HepG2 (cell line): ENCODE data around the gene ATP6V0A1. TPM values are rescaled to one million over a fixed set of nuclear protein-coding genes. Genes with fewer than 3 reads are reported as not detected.

Experiments
- CAMTA2 ChIP-seq: sonication (generic); formaldehyde crosslinking; IDR thresholded peaks from 2 replicates; pipeline ENCODE4 v1.4.0; 2020; ENCODE audit warnings: mild to moderate bottlenecking, missing genetic modification reagents, borderline replicate concordance
- CENPBD1 ChIP-seq: sonication (generic); formaldehyde crosslinking; IDR thresholded peaks from 2 replicates; pipeline ENCODE4 v1.8.0; 2022; ENCODE audit warnings: missing genetic modification reagents, low read depth, mild to moderate bottlenecking, borderline replicate concordance
- DMTF1 ChIP-seq: sonication (generic); formaldehyde crosslinking; IDR thresholded peaks from 2 replicates; pipeline ENCODE4 v1.4.0; 2020; ENCODE audit warnings: mild to moderate bottlenecking, missing genetic modification reagents
- KDM1A ChIP-seq: IDR thresholded peaks from 2 replicates; pipeline ENCODE4 v1.6.1; 2016; ENCODE audit warnings: missing compliant biosample characterization
- KDM2A ChIP-seq: sonication (generic); formaldehyde crosslinking; IDR thresholded peaks from 2 replicates; pipeline ENCODE4 v1.4.0; 2020; ENCODE audit warnings: low read depth, missing genetic modification reagents, borderline replicate concordance
- KLF6 ChIP-seq: IDR thresholded peaks from 2 replicates; pipeline ENCODE4 v1.8.0; 2016; ENCODE audit warnings: missing biosample characterization, missing genetic modification reagents
- NCOA5 ChIP-seq: sonication (generic); formaldehyde crosslinking; IDR thresholded peaks from 2 replicates; pipeline ENCODE4 v1.4.0; 2020; ENCODE audit warnings: missing genetic modification reagents
- POGZ ChIP-seq: sonication (generic); formaldehyde crosslinking; IDR thresholded peaks from 2 replicates; pipeline ENCODE4 v1.4.0; 2020; ENCODE audit warnings: mild to moderate bottlenecking, missing genetic modification reagents
- POLR2AphosphoS5 ChIP-seq: IDR thresholded peaks from 2 replicates; pipeline ENCODE4 v1.6.1; 2012; ENCODE audit warnings: low read depth, low read length
- THAP11 ChIP-seq: IDR thresholded peaks from 2 replicates; pipeline ENCODE4 v1.6.1; 2016; ENCODE audit warnings: missing biosample characterization, missing genetic modification reagents
- ZBTB7A ChIP-seq: sonication (generic); formaldehyde crosslinking; IDR thresholded peaks from 2 replicates; pipeline ENCODE4 v1.8.0; 2022; ENCODE audit warnings: mild to moderate bottlenecking, missing genetic modification reagents
- ZNF326 ChIP-seq: sonication (generic); formaldehyde crosslinking; IDR thresholded peaks from 2 replicates; pipeline ENCODE4 v1.4.0; 2020; ENCODE audit warnings: missing genetic modification reagents, borderline replicate concordance
- ZNF556 ChIP-seq: sonication (generic); formaldehyde crosslinking; IDR thresholded peaks from 2 replicates; pipeline ENCODE4 v1.4.0; 2020; ENCODE audit warnings: mild to moderate bottlenecking, missing genetic modification reagents, borderline replicate concordance
- ZNF709 ChIP-seq: sonication (generic); formaldehyde crosslinking; IDR thresholded peaks from 2 replicates; pipeline ENCODE4 v1.5.0; 2020; ENCODE audit warnings: mild to moderate bottlenecking, missing genetic modification reagents
- ZNF75D ChIP-seq: sonication (generic); formaldehyde crosslinking; IDR thresholded peaks from 2 replicates; pipeline ENCODE4 v1.8.1; 2023; ENCODE audit warnings: missing genetic modification reagents, mild to moderate bottlenecking, borderline replicate concordance
- polyA plus RNA-seq, 8 experiments: library from polyadenylated mRNA; depleted of rRNA in 3 of 8; stranded (reverse) in 7 of 8; unstranded in 1 of 8; fragments of >200 nt; fragmentation: Illumina TruSeq in 4 of 8; extraction: Trizol in 4 of 8; gene quantifications; 2 replicates each; pipeline versions ENCODE4 v1.2.1 to v1.2.3, GENCODE V29; 2011 to 2016; ENCODE audit warnings: low read depth in 4 of 8, missing spikeins in 1 of 8, mixed read lengths in 1 of 8; ENCODE audit not compliant: insufficient read depth in 1 of 8
- total RNA-seq, 5 experiments: library from RNA; depleted of rRNA; stranded (reverse); fragments of >200 nt; fragmentation: Illumina TruSeq; extraction: Trizol; gene quantifications; 2 replicates each; pipeline ENCODE4 v1.2.3, GENCODE V29; 2016; ENCODE audit warnings: low read depth in 1 of 5
- TF ChIP-seq, protein P1 (sequence below): sonication (generic); formaldehyde crosslinking; IDR thresholded peaks from 2 replicates; pipeline ENCODE4 v1.4.0; 2020; ENCODE audit warnings: mild to moderate bottlenecking, low read depth, missing genetic modification reagents
- TF ChIP-seq, protein P2 (sequence below): sonication (generic); formaldehyde crosslinking; IDR thresholded peaks from 2 replicates; pipeline ENCODE4 v1.4.0; 2020; ENCODE audit warnings: missing genetic modification reagents, mild to moderate bottlenecking, borderline replicate concordance
- TF ChIP-seq, protein P3 (sequence below): sonication (generic); formaldehyde crosslinking; IDR thresholded peaks from 2 replicates; pipeline ENCODE4 v1.4.0; 2020; ENCODE audit warnings: mild to moderate bottlenecking, missing genetic modification reagents

The ATP6V0A1 gene
- total and polyA plus RNA-seq, 2 of the 13 experiments (the other 11 are each of a cell fraction or from before 2014, with no cell fraction given): 27.9 to 54.1 TPM

- TF ChIP-seq CAMTA2 (CRISPR knock-in tag) (no peak), ZNF326 (CRISPR knock-in tag) (no peak), ZNF75D (CRISPR knock-in tag) (no peak), ZBTB7A (CRISPR knock-in tag) (no peak), NCOA5 (CRISPR knock-in tag) (no peak), ZNF556 (CRISPR knock-in tag) (no peak), POGZ (CRISPR knock-in tag) (no peak; the same call in 1 of the 2 replicates), KDM1A (peak; percentile 81), KDM2A (CRISPR knock-in tag) (no peak), CENPBD1 (CRISPR knock-in tag) (no peak; the same call in 1 of the 2 replicates), POLR2AphosphoS5 (peak; percentile 20; the same call in 1 of the 2 replicates), ZNF709 (peak; percentile 20; the same call in 1 of the 2 replicates), KLF6 (CRISPR knock-in tag) (no peak), THAP11 (peak; percentile 57), DMTF1 (no peak)
- TF ChIP-seq, protein P1, sequence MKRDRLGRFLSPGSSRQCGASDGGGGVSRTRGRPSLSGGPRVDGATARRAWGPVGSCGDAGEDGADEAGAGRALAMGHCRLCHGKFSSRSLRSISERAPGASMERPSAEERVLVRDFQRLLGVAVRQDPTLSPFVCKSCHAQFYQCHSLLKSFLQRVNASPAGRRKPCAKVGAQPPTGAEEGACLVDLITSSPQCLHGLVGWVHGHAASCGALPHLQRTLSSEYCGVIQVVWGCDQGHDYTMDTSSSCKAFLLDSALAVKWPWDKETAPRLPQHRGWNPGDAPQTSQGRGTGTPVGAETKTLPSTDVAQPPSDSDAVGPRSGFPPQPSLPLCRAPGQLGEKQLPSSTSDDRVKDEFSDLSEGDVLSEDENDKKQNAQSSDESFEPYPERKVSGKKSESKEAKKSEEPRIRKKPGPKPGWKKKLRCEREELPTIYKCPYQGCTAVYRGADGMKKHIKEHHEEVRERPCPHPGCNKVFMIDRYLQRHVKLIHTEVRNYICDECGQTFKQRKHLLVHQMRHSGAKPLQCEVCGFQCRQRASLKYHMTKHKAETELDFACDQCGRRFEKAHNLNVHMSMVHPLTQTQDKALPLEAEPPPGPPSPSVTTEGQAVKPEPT (CRISPR knock-in tag): 0 out of 2 replicates have a peak, but pooled peaks have one; percentile 25
- TF ChIP-seq, protein P2, sequence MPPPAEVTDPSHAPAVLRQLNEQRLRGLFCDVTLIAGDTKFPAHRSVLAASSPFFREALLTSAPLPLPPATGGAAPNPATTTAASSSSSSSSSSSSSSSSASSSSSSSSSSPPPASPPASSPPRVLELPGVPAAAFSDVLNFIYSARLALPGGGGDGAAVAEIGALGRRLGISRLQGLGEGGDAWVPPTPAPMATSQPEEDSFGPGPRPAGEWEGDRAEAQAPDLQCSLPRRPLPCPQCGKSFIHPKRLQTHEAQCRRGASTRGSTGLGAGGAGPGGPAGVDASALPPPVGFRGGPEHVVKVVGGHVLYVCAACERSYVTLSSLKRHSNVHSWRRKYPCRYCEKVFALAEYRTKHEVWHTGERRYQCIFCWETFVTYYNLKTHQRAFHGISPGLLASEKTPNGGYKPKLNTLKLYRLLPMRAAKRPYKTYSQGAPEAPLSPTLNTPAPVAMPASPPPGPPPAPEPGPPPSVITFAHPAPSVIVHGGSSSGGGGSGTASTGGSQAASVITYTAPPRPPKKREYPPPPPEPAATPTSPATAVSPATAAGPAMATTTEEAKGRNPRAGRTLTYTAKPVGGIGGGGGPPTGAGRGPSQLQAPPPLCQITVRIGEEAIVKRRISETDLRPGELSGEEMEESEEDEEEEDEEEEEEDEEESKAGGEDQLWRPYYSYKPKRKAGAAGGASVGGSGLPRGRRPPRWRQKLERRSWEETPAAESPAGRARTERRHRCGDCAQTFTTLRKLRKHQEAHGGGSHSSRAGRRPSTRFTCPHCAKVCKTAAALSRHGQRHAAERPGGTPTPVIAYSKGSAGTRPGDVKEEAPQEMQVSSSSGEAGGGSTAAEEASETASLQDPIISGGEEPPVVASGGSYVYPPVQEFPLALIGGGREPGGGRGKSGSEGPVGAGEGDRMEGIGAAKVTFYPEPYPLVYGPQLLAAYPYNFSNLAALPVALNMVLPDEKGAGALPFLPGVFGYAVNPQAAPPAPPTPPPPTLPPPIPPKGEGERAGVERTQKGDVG (CRISPR knock-in tag): 0 out of 2 replicates have a peak, but pooled peaks have one; percentile 13
- TF ChIP-seq, protein P3, sequence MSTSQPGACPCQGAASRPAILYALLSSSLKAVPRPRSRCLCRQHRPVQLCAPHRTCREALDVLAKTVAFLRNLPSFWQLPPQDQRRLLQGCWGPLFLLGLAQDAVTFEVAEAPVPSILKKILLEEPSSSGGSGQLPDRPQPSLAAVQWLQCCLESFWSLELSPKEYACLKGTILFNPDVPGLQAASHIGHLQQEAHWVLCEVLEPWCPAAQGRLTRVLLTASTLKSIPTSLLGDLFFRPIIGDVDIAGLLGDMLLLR: 0 out of 2 replicates have a peak, but pooled peaks have one; percentile 32
Observed at GRCh38 chr17:42531455-42532354, 73.0 kb downstream of the ATP6V0A1 start (continued).
